GM12892 (cell line): ENCODE measurements around the gene ZNRF3.

Source experiments
- POLR2A ChIP-seq: IDR thresholded peaks from 2 replicates; pipeline ENCODE4 v1.6.1; 2011; ENCODE audit warnings: low read depth, low read length, control low read depth
- TAF1 ChIP-seq: IDR thresholded peaks from 2 replicates; pipeline ENCODE4 v1.6.1; 2011; ENCODE audit warnings: low read depth, mild to moderate bottlenecking, control low read depth, low read length, borderline replicate concordance

- no peak for TF ChIP-seq TAF1
- no peak for TF ChIP-seq POLR2A
These were observed 47.1 kb downstream of the ZNRF3 start for GRCh38 chr22:28930357-28931007.
